ENCODE data around the gene EIF5. TPM values are rescaled to one million over a fixed set of nuclear protein-coding genes. Genes with fewer than 3 reads are reported as not detected.

Gene EIF5
- total RNA-seq, 1 experiment from 2014 or later, result 180 TPM

GRCh38 chr14:103326078-103326477 is 8.0 kb upstream of the EIF5 start:
- H3K4me3 ChIP-seq (ENCODE audit: low read length), result no peak overlapping the region
- no peaks in the 10 kb centered on the region for H3K79me2 ChIP-seq (ENCODE audit: low read length)
- H3K27ac ChIP-seq (ENCODE audit: low read length), result no peak overlapping the region
- H3K36me3 ChIP-seq (ENCODE audit: insufficient read depth, low read length), result no peaks in the 10 kb centered on the region
- H3K9me2 ChIP-seq (replicated peaks; ENCODE audit: insufficient read depth, low read length), result no peaks in the 10 kb centered on the region
- H3K4me2 ChIP-seq (ENCODE audit: low read depth, low read length, poor library complexity, severe bottlenecking), result no peak overlapping the region
- no peaks in the 10 kb centered on the region for H4K20me1 ChIP-seq (ENCODE audit: insufficient read depth, low read depth, low read length)
- H3K4me1 ChIP-seq (ENCODE audit: low read length), result peaks cover 24% of the 10 kb centered on the region
- no peak overlapping the region for H3K9ac ChIP-seq (ENCODE audit: low read length)
- DNase-seq, result no peak
- H3K9me3 ChIP-seq (ENCODE audit: low read length), result no peaks in the 10 kb centered on the region
- no peaks in the 10 kb centered on the region for H3K27me3 ChIP-seq (ENCODE audit: low read length)
- no peak overlapping the region for H2AFZ ChIP-seq (ENCODE audit: low read length)

- Histone ChIP-seq H3K27ac (ENCODE audit: low read length) (no peak overlapping the region), H3K9ac (ENCODE audit: low read length) (no peak overlapping the region), H3K79me2 (ENCODE audit: low read length) (peaks cover 7% of the 10 kb centered on the region; the same call in 1 of the 2 replicates), H3K4me2 (ENCODE audit: low read depth, low read length, poor library complexity, severe bottlenecking) (no peak overlapping the region), H3K9me3 (ENCODE audit: low read length) (no peaks in the 10 kb centered on the region), H4K20me1 (ENCODE audit: insufficient read depth, low read depth, low read length) (no peaks in the 10 kb centered on the region), H3K4me3 (ENCODE audit: low read length) (no peak overlapping the region), H2AFZ (ENCODE audit: low read length) (no peak overlapping the region), H3K4me1 (ENCODE audit: low read length) (peaks cover 46% of the 10 kb centered on the region), H3K27me3 (ENCODE audit: low read length) (no peaks in the 10 kb centered on the region), H3K36me3 (ENCODE audit: insufficient read depth, low read length) (no peaks in the 10 kb centered on the region), H3K9me2 (replicated peaks; ENCODE audit: insufficient read depth, low read length) (no peaks in the 10 kb centered on the region)
- no peak for DNase-seq
These were observed 5.1 kb upstream of the EIF5 start for GRCh38 chr14:103328941-103329340.

- no peak overlapping the region for H2AFZ ChIP-seq (ENCODE audit: low read length)
- peak; percentile 83 for DNase-seq
- H3K4me2 ChIP-seq (ENCODE audit: low read depth, low read length, poor library complexity, severe bottlenecking), result peak overlapping the region; percentile 52
- H3K36me3 ChIP-seq (ENCODE audit: insufficient read depth, low read length), result no peaks in the 10 kb centered on the region
- H3K9ac ChIP-seq (ENCODE audit: low read length), result no peak overlapping the region
- H3K79me2 ChIP-seq (ENCODE audit: low read length), result peaks cover 10% of the 10 kb centered on the region
- H3K27me3 ChIP-seq (ENCODE audit: low read length), result no peaks in the 10 kb centered on the region
- H4K20me1 ChIP-seq (ENCODE audit: insufficient read depth, low read depth, low read length), result peaks cover under 1% of the 10 kb centered on the region
- H3K4me1 ChIP-seq (ENCODE audit: low read length), result peaks cover 46% of the 10 kb centered on the region
- H3K9me3 ChIP-seq (ENCODE audit: low read length), result no peaks in the 10 kb centered on the region
- no peak overlapping the region for H3K27ac ChIP-seq (ENCODE audit: low read length)
- H3K9me2 ChIP-seq (replicated peaks; ENCODE audit: insufficient read depth, low read length), result no peaks in the 10 kb centered on the region
- H3K4me3 ChIP-seq (ENCODE audit: low read length), result peak overlapping the region; percentile 8
These were observed 4.4 kb upstream of the EIF5 start for GRCh38 chr14:103329401-103330347.

- H3K27me3 ChIP-seq (ENCODE audit: low read length), result no peaks in the 10 kb centered on the region
- H3K9me3 ChIP-seq (ENCODE audit: low read length), result no peaks in the 10 kb centered on the region
- peaks cover 51% of the 10 kb centered on the region for H3K4me1 ChIP-seq (ENCODE audit: low read length)
- H3K9ac ChIP-seq (ENCODE audit: low read length), result no peak overlapping the region
- H4K20me1 ChIP-seq (ENCODE audit: insufficient read depth, low read depth, low read length), result peaks cover 9% of the 10 kb centered on the region
- H3K4me2 ChIP-seq (ENCODE audit: low read depth, low read length, poor library complexity, severe bottlenecking), result peak overlapping the region; percentile 52
- DNase-seq, result peak; percentile 74
- H3K9me2 ChIP-seq (replicated peaks; ENCODE audit: insufficient read depth, low read length), result no peaks in the 10 kb centered on the region
- peak overlapping the region; percentile 8; the same call in 1 of the 2 replicates for H3K4me3 ChIP-seq (ENCODE audit: low read length)
- no peak overlapping the region for H2AFZ ChIP-seq (ENCODE audit: low read length)
- H3K36me3 ChIP-seq (ENCODE audit: insufficient read depth, low read length), result peaks cover 5% of the 10 kb centered on the region
- H3K79me2 ChIP-seq (ENCODE audit: low read length), result peaks cover 19% of the 10 kb centered on the region
- H3K27ac ChIP-seq (ENCODE audit: low read length), result no peak overlapping the region
These were observed 3.5 kb upstream of the EIF5 start for GRCh38 chr14:103330536-103330935.

GRCh38 chr14:103332143-103332919 is 1.7 kb upstream of the EIF5 start:
- no peaks in the 10 kb centered on the region for H3K9me2 ChIP-seq (replicated peaks; ENCODE audit: insufficient read depth, low read length)
- H3K79me2 ChIP-seq (ENCODE audit: low read length), result peaks cover 30% of the 10 kb centered on the region
- peaks cover 23% of the 10 kb centered on the region for H3K36me3 ChIP-seq (ENCODE audit: insufficient read depth, low read length)
- no peaks in the 10 kb centered on the region for H3K9me3 ChIP-seq (ENCODE audit: low read length)
- peak; percentile 78 for DNase-seq
- no peaks in the 10 kb centered on the region for H3K27me3 ChIP-seq (ENCODE audit: low read length)
- peak overlapping the region; percentile 66 for H3K27ac ChIP-seq (ENCODE audit: low read length)
- H3K4me3 ChIP-seq (ENCODE audit: low read length), result peak overlapping the region; percentile 73
- H3K9ac ChIP-seq (ENCODE audit: low read length), result peak overlapping the region; percentile 90
- H3K4me1 ChIP-seq (ENCODE audit: low read length), result peaks cover 65% of the 10 kb centered on the region
- peak overlapping the region; percentile 89 for H3K4me2 ChIP-seq (ENCODE audit: low read depth, low read length, poor library complexity, severe bottlenecking)
- H2AFZ ChIP-seq (ENCODE audit: low read length), result no peak overlapping the region
- peaks cover 27% of the 10 kb centered on the region for H4K20me1 ChIP-seq (ENCODE audit: insufficient read depth, low read depth, low read length)

- Histone ChIP-seq H3K9me2 (replicated peaks; ENCODE audit: insufficient read depth, low read length) (no peaks in the 10 kb centered on the region), H3K27me3 (ENCODE audit: low read length) (no peaks in the 10 kb centered on the region), H3K4me2 (ENCODE audit: low read depth, low read length, poor library complexity, severe bottlenecking) (peak overlapping the region; percentile 83), H3K9me3 (ENCODE audit: low read length) (no peaks in the 10 kb centered on the region), H3K36me3 (ENCODE audit: insufficient read depth, low read length) (peaks cover 49% of the 10 kb centered on the region), H3K79me2 (ENCODE audit: low read length) (peaks cover 30% of the 10 kb centered on the region), H3K4me1 (ENCODE audit: low read length) (peaks cover 61% of the 10 kb centered on the region), H3K9ac (ENCODE audit: low read length) (peak overlapping the region; percentile 95), H2AFZ (ENCODE audit: low read length) (no peak overlapping the region), H3K4me3 (ENCODE audit: low read length) (peak overlapping the region; percentile 73), H3K27ac (ENCODE audit: low read length) (peak overlapping the region; percentile 79), H4K20me1 (ENCODE audit: insufficient read depth, low read depth, low read length) (peaks cover 51% of the 10 kb centered on the region)
- peak; percentile 88 for DNase-seq
These were observed 896 bp downstream of the EIF5 start for GRCh38 chr14:103334644-103335622.

- peaks cover 52% of the 10 kb centered on the region for H3K4me1 ChIP-seq (ENCODE audit: low read length)
- no peak for DNase-seq
- peak overlapping the region; percentile 83 for H3K4me2 ChIP-seq (ENCODE audit: low read depth, low read length, poor library complexity, severe bottlenecking)
- no peaks in the 10 kb centered on the region for H3K27me3 ChIP-seq (ENCODE audit: low read length)
- no peak overlapping the region for H3K9ac ChIP-seq (ENCODE audit: low read length)
- no peaks in the 10 kb centered on the region for H3K9me2 ChIP-seq (replicated peaks; ENCODE audit: insufficient read depth, low read length)
- peaks cover 57% of the 10 kb centered on the region for H4K20me1 ChIP-seq (ENCODE audit: insufficient read depth, low read depth, low read length)
- H3K79me2 ChIP-seq (ENCODE audit: low read length), result peaks cover 30% of the 10 kb centered on the region
- H3K36me3 ChIP-seq (ENCODE audit: insufficient read depth, low read length), result peaks cover 62% of the 10 kb centered on the region
- H3K9me3 ChIP-seq (ENCODE audit: low read length), result no peaks in the 10 kb centered on the region
- H3K27ac ChIP-seq (ENCODE audit: low read length), result no peak overlapping the region
- H3K4me3 ChIP-seq (ENCODE audit: low read length), result no peak overlapping the region
- no peak overlapping the region for H2AFZ ChIP-seq (ENCODE audit: low read length)
These were observed 2.2 kb downstream of the EIF5 start for GRCh38 chr14:103336191-103336590.
